Stromal cell of bone marrow (primary cell): ENCODE results near the gene ABHD11.
"Not testable (repeated sequence)": the region's sequence is repeated elsewhere in the genome, so short reads cannot be mapped to it uniquely, and the experiment has no call there.

Experiments
- DNase-seq: peaks from one replicate; pipeline ENCODE4 v3.0.0-alpha.2; 2012; ENCODE audit warnings: low read depth

Gene ABHD11

GRCh38 chr7:73718905-73719805 lies 19.4 kb downstream of the ABHD11 start, which contains the start of gene STX1A:
STX1A (minus strand) TSS chr7:73719669; CDS start chr7:73719631, 38 bp downstream.
- peak; percentile 46 for DNase-seq

- DNase-seq = no peak
Measured at GRCh38 chr7:73718438-73718881, 20.1 kb downstream of the ABHD11 start.

DNA sequence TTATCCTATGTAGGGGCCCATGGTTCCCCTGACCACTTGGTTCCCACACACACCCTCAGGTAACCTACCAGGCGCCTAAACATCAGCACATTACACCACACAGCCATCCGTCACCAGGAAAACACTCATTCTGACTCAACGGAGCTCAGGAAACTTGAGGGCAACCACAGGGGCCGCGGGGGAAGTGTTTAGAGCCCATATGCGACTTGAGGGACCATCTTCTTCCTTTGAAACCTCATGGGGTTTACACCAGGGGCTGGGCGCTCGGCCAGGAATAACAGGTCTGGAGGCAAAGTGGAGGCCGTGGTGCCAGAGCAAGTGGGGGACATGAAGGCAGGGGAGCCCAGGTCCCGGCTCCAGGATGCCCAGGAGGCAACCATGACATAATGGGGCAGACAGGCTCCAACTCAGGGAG lies 20.6 kb downstream of the ABHD11 start:
- peak; percentile 85 for DNase-seq

- DNase-seq = peak; percentile 45
Measured at GRCh38 chr7:73717025-73717807, 21.4 kb downstream of the ABHD11 start.

- no peak for DNase-seq
Measured at GRCh38 chr7:73716318-73716890, 22.2 kb downstream of the ABHD11 start.

- peak; percentile 96 for DNase-seq
Measured at GRCh38 chr7:73715648-73716317, 22.8 kb downstream of the ABHD11 start.

DNA sequence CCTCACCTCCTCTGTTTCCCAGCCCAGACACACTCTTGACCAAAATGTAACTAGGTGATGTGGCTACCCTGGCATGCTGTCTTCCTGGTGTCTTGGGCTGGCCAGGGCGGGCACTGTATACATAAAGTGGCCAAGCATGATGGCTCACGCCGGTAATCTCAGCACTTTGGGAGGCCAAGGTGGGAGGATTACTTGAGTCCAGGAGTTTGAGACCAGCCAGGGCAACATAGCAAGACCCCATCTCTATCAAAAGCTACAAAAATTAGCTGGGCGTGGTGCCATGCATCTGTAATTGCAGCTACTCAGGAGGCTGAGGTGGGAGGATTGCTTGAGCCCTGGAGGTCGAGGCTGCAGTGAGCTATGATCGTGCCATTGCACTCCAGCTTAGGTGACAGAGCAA lies 25.3 kb downstream of the ABHD11 start:
- not testable (repeated sequence) for DNase-seq

DNA sequence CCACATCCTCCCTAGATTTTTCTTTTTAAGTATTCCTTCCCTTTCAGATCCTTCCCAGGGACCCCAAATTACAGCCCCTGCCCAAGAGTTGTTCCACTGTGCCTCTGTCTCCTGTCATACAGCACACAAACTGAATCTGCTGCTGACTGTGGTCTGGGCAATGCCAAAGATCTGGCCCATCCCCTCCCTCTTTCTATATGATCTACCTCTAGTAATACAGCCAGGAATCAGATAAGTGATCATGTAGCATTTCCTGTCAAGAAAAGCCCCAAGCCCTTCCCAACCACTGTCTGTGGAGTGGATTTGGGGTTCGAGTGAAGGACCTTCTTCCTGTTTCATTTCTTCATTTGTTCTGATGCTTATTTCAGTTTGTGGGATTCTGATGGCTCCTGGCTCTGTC lies 25.8 kb downstream of the ABHD11 start:
- no peak for DNase-seq

GRCh38 chr7:73708961-73709549 lies 29.5 kb downstream of the ABHD11 start:
- DNase-seq = no peak

DNA sequence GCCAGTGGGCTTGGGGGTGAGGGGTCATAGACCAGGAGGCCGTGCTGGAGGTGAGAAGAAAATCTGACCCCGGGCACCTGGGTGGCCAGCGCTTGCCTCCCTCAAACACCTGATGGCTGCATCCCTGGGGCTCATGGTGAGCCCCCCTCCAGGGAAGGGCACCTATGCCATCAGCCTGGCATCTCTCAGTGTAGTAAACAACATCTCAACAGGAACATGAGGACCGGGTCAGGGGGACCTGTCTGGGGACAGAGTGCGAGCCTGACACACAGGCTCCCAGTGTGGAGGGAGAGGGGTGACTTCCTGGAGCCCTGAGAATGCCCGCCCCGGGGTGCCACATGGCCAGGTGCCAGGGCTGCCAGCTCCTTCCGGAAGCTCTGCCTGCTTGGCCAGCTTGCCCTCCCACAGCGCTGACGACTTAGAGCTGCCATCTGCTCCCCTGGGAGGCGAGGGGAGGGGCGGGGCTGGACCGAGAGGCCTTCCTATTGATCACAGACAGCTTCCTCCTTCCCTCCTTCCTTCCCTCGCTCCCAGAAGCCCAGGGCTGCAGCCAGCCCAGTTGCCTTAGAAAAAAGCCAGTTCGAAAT lies 31.5 kb downstream of the ABHD11 start:
- no peak for DNase-seq

GRCh38 chr7:73706126-73707044 lies 32.2 kb downstream of the ABHD11 start:
- DNase-seq = no peak

DNA sequence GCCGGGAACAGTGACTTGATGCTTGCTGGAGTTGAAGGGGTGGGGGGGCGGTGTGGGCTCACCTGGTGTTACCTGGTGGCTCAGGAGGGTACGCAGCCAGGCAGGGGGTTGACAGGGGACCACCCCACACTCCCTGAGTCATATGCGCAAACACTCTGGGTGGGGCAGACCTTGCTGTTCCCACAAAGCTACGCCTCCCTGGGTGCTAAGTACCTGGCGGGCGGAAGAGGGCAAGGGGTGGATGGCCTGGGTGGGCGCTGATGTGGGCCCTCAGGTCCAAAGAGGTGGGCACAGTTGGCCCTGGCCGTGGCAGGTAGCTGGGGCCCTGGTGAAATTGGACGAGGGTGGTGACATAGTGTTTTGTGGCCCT lies 33.1 kb downstream of the ABHD11 start:
- DNase-seq = no peak

DNA sequence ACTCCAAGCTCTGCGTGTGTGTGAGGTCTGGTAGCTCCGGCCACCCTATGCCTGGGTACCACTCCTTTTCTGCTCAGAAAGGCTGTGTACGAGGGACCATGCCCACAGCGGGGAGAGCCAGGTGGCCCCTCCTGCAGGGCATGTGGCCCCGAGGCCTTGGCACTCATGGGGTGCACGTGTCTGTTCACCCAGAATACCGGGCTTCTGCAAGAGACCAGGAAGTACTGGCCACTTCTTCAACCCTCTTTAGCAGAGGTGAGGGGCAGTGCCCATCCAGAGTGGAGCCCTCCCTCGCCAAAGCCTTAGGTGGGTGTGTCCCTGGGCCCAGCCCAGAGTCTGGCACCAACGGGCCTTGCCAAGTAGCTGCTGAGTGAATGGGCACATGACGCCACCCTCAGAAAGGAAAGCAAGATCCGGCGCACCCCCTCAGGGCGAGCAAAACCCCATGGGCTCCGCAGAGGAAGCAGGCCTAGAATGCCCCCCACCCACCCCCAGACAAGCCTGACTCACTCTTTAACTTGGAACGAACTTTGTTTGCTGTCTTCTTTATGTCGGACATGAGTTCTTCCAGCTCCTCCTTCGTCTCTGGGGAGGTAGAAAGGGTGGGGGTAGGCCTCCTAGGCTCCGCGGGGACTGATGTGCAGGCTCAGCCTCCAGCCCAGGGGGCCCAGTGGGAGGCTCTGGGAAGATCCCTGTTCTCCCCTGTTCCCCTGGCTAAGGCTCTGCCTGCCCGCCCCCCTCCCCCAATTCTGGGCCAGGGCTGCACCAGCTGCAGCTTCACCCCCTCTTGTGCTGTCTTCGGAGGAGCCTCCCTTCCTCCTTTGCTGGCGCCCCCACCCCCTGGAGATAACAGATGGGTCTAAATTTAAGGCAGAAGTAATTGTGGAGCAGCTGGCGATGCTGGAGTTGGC lies 33.7 kb downstream of the ABHD11 start:
- no peak for DNase-seq

DNA sequence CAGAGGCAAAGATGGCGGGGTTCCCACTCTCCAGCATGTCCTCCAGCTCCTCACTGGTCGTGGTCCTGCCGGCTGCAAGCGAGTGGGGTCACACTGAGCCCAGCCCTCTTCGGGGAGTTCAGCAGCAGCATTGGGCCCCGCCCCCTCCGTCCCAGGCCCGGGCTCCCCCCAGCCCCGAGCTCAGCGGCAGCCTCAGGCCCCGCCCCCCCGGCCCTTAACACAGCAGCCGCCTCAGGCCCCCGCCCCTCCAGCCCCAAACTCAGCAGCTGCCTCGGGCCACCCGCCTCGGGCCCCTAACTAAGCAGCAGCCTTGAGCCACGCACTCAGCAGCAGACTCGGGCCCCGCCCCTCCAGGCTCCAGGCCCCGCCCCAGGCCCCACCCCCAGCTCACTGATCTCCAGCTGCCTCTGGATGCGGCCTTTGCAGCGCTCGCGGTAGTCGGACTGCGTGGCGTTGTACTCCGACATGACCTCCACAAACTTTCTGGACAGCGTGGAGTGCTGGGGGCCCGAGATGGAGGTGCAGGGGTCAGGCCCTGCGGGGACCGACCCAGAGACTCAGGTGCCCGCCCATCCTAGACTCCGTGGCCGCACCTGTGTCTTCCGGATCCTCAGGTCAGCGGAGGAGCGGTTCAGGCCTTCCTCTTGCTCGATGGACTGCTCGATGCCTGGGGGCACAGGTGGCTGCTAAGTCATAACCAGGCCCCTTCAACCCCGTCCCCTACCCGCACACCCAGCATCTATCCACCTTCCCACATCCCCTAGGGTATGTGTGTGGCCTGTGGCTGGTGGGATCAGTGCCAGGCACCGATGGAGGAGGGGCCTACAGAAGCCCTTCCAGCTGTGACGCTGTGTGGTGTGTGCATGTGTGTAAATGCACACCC lies 34.6 kb downstream of the ABHD11 start:
- DNase-seq = no peak

DNA sequence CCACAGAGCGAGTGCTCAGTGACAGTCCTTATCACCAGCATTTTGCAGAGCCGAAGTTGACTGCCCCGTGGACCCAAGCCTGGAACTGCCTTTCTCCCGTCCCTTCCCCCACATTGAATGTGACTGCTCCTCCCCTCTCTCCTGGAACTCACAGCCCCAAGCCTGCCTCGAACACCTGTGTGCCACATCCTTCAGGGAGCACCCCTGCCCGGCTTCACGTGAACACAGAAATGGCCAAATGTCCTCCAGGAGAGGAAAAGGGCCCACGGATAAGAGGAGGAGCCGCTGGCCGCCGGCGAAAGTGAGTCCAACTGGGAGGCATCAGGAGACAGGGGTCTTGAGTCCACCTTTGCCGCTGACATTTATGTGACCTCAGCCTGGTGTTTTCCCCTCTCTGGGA lies 35.4 kb downstream of the ABHD11 start:
- DNase-seq = no peak

- no peak for DNase-seq
Measured at GRCh38 chr7:73702665-73703064, 35.9 kb downstream of the ABHD11 start.

GRCh38 chr7:73702226-73702625 lies 36.4 kb downstream of the ABHD11 start:
- DNase-seq = no peak

GRCh38 chr7:73701357-73701995 lies 37.1 kb downstream of the ABHD11 start:
- DNase-seq = no peak
